ENCODE data around the gene NRL.

Gene NRL

DNA sequence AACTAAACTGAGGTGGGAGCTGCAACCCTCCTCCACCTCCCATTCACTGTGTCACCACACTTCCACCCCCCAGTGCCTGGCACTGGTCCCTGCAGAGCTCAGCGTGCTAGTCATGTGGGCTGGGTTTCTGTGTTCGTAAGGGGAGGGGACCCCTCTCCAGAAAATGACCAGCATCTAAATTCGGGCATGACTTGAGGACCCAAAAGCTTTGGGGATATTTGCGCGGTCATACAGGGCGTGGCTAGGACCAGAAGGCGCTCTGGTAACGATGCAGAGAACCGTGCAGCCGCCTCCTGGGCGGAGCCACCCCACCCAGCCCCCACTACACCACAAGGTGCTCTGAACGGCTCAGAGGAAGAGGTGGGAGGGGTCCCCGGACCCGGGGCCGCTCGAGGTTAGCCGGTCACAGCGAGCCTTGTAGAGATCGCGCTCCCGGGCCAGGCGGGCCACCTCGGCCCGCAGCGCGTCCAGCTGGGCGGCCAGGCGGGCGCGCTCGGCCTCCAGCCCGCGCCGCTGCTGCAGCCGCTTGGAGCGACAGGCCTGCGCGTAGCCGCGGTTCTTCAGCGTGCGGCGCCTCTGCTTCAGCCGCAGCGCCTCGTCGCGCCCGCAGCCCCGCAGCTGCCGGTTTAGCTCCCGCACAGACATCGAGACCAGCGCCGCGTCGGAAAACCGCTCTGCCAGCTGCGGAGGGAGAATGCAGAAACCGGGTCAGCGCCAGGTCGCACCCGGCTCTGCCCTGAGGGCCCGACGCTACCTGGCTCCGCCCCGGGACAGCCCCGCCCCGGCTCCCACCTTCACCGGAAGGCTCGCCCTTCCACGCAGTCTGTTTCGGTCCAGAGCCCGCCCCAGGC lies 33.6 kb downstream of the NRL start:
- no peak for FAIRE-seq

DNA sequence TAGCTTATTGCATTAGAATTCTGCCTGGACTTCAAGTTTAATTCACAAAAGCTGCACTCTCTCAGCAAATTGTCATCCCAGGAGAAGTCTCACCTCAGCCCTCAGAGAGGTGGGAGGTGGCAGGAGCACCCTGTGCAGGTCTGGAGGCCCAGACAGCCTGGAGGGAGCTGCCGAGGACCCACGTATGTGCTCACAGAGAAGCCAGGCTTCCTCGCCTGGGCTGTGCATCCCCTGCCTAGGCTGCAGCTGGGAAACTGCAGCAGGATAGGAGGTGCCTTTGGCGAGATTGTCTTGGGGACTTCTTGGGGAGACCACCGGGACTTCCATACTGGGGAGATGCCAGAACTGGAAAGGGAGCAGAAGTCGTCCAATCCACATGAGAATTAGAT lies 34.6 kb downstream of the NRL start:
- no peak for FAIRE-seq

DNA sequence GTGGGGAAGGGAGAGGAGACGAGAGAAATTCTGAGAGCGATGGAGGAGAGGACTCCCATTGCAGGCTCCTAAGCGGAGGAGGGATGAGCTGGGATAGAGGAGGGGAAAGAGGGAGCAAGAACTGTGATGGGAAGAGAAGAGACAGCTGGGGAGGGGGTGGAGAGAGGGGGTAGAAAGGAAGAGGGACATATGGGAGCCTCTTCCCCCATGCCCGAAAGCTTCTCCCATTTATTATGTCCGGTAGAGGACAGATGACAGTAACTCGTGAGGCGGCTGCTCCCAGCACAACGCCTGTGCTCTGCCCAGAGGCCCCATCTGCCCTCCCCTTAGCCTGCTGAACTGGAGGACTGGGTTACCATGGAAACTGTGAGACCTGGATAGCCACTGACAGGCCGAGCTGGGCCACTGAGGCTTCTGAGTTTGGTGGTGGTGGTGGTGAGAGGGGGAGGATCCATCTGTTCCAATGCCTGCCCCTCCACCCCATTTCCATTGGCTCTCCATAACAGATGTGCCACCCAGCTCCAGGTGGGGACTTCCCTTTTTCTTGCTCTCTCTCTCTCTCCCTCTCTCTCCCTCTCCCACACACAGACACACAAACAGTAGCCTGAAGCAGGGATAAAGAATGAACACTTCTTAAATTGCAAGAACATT lies 35.1 kb downstream of the NRL start:
- FAIRE-seq, result no peak

DNA sequence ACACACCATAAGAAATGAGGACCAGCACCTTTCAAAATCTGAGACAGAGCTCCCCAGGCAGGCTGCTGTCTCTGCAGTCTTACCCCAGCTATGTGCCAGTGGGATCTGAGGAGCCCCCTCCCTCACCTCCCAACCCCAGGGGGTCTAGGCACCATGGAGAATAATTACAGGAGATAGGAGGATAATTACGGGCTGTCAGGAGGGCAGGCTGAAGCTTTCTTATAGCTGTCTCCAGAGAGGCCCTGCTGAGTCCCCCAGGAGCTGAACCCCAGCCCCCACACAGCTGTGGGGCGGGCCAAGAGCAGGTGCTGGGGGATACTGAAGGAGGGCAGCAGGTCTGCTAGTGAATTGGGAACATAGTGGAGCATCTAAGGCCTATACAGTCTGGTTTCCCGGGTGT lies 36.6 kb downstream of the NRL start:
- FAIRE-seq, result no peak

DNA sequence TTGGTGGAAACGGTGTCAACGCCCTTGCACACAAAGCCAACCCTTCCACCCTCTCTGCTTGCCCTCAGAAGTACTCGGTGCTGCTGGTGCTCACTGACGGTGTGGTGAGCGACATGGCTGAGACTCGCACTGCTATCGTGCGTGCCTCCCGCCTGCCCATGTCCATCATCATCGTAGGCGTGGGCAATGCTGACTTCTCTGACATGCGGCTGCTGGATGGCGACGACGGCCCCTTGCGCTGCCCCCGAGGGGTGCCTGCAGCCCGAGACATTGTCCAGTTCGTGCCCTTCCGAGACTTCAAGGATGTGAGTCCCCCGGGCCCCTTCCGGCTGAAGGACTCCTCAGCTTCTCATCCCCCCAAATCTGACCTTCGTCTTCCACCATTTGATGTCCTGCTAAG lies 37.7 kb downstream of the NRL start:
- FAIRE-seq, result no peak

DNA sequence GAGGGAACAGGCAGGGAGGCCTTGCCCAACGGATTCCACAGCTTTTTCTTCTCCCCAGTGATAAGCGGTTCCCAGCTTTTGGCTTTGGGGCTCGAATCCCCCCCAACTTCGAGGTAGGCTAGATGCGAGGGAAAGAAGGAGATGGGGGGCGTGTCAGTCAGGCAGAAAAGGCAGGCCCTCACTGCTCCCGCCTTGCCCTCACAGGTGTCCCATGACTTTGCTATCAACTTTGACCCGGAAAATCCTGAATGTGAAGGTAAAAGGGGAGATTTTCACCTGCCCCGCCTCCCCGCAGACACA lies 38.5 kb downstream of the NRL start:
- no peak for FAIRE-seq

DNA sequence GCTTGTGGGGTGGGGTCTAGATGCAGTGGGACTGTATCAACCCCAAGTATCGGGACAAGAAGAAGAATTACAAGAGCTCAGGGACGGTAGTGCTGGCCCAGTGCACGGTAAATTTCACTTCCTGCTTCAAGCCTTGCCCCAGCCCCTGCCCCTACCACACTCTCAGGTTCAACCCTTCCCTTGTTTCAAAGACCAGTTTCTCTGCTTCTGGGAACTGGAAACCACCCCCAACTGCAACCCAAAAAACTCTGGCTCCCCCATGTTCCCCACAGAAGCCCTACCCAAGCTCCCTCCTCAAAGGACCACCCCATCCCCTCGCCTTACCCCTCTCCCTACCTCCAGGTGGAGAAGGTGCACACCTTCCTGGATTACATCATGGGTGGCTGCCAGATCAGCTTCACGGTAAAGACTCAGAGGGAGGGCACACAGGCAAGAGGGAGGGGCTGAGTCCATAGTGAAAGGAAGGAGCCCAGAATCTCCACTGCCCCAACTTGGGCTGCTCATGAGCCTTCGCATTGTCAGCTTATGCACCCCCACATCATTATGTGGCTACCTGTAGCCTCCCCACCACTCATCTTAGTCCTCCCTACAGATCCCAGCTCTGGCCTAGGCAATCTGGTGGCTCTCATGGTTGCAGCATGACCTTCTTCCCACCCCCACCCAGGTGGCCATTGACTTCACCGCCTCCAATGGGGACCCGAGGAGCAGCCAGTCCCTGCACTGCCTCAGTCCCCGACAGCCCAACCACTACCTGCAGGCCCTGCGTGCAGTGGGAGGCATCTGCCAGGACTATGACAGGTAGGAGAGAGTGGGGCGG lies 39.1 kb downstream of the NRL start:
- no peak for FAIRE-seq

DNA sequence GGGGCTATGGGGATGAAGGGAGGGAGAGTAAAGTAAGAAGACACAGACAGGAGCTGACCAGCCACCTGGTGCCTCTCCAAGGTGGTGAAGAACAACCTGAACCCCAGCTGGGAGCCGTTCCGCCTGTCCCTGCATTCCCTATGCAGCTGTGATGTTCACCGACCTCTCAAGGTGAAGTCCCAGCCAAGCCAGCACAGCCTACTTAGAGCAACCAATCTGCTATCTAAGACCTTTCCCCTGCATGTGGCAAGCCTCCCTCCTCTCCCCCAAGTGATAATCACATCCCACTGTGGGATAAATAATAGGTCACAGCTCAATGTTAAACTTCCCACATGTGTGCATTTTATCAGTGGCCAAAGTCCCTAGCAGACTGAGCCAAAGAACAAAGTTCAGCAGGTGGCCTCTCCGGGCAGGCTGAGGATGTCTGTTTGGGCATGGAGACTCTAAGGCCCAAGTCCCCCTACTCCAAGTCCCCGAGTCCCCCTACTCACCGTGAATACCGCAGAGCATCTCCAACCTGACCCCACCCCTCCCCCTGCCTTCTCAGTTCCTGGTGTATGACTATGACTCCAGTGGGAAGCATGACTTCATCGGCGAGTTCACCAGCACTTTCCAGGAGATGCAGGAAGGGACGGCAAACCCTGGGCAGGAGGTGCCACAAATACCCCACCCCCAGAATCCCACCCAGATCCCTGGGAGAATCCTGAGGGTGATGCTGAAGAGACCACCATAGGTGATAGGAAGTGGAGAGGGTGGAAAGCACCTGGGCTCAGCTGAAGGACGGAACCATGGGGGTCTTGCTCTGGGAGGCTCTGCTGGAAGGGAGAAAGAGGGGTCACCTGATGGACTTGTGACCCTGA lies 39.9 kb downstream of the NRL start:
- FAIRE-seq, result no peak

DNA sequence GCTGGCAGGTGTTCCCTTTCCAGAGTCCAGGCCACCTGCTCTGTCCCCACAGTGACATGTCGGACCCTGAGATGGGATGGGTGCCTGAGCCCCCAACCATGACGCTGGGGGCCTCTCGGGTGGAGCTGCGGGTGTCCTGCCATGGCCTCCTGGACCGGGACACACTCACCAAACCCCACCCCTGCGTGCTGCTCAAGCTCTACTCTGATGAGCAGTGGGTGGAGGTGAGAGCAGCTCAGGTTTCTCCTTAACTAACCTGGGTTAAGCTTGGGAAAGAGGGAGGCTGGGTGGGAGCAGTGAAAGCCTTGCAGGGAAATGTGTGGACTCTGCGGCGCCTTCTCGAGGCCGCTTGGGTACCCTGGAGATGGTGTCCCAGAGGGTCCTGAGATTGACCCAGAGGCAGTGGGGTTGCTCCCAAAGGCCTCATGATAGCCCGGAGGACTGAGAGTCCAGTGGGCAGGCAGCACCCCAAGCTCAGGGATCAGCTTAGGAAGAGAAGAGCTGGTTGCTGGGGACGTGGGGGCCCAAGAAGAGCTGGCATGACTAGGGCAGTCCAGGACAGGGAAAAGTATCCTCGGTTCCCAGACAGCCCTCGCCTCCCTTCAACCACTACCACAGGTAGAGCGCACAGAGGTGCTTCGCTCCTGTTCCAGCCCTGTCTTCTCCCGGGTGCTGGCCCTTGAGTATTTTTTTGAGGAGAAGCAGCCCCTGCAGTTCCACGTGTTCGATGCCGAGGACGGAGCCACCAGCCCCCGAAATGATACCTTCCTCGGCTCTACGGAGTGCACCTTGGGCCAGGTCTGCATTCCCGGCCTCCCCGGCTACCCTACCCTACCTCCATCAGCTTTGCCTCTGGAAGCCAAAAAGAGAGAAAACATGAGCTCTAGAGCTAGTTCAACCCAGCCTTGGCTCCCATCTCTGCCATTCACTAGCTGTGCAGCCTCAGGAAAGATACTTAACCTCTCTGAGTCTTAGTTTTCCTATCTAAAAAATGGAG lies 41.6 kb downstream of the NRL start:
- FAIRE-seq, result no peak

DNA sequence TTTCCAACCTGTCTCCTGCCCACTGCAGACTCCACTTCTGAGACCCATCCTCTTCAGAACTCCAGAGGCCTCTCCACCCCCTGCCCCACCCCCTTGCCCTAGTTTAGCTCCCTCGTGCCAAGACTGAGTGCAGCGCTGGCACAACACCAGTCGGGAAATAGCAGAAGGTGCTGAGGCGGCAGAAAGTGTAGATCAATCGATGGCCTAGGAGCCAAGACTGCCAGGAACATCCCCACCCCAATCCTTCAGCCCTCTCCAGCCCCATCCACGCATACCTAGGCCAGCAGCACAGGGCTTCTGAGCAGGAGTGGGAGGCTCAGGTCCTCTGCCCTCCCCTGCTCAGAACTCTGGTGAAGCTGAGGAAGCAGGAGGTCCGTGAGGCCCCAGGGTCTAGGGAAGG lies 42.3 kb downstream of the NRL start:
- no peak for FAIRE-seq

DNA sequence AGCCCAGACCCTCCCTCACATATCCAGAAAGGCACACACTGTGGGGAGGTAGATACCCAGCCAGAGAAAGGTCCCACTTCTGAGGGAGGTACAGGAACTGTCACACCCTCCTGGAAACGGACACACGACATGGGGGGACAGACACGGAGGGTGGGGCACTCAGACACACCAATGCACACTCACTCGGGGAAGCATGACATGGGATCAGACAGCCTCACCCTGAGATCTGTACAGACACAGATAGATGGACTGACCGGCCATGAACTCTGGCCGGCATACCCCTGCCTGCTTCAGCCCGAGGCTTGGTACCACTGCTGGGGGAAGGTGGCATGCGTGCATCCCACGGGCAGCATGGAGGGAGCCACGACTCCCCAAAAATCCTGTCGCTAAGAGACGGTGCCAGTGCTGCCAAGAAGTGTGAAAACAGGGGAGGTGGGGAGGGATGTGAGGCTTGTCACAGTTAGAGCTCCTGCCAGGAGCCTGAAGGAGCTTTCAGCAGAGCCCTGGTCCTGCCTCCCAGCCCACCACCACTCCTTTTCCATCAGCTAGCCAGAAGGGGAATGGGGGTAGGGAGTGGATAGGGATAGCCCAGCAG lies 42.8 kb downstream of the NRL start:
- FAIRE-seq, result no peak

DNA sequence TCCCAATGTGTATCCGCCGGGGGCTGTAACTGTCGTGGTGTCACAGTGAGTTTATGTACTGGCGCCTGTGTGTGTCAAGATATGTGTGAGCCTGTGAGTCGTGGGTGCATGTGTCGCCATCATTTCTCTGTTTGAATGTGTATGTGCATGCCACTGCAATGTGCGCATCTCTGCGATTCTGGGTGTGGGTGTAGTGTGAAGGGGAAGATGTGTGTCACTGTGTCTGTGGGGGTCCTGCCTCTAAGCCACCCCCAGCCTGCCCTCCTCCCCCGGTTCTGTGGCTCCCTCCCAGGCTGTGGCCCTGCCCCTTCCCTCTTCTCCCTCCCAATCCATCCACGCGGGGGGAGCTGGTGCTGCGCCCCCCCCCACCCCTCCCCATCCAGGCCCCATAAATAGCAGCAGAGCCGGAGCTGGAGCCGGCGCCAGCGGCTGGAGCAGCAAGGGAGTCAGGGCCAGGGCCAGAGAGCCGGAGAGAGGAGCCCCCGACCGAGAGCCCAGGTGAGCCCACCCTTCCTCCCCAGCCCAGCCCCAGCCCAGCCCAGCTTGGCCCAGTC lies 43.5 kb downstream of the NRL start, which contains the start of gene CPNE6:
Gene CPNE6, plus strand, starts transcription at position 419 of the 554 bp plus-strand sequence. CDS start 1,375 bp downstream, outside the sequence.
- FAIRE-seq, result no peak

DNA sequence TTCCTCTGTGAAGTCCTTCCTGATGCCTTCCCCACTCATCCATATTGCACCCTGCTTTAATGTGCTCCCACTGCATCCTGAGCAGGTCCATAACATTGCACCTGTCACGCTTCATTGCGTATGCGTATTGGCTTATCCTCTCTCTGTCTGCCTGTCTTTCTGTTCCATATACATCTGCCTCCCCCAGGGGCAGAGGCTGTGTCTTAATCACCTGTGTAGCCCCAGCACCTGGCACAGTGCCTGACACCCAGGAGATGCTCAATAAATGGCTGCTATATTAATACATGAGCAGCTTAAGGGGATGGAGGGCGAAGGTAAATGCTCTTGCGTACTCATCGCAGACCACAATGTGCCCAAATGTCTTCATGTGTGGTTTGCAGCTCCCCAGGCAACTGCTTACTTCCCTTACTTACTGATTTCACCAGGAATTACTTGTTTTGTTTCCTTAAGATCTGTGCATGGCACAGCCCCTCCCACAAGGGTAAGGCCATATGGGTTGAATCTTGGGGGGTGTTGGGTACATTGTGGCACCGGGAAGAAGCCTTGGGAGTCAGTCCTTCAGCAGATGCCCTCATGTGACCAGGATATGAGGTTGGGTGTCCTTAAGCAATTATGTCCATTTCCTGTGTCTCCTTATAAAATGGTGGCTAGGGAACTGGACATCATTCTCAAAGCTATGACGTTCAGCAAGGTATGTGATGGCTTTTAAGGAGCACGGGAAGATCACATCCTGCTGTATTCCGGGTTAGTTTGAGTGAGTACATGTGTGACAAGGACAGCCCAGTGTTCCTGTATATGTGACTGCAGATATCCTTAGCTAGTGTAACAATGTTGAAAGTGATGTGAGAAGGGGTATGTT lies 44.2 kb downstream of the NRL start:
- no peak for FAIRE-seq

DNA sequence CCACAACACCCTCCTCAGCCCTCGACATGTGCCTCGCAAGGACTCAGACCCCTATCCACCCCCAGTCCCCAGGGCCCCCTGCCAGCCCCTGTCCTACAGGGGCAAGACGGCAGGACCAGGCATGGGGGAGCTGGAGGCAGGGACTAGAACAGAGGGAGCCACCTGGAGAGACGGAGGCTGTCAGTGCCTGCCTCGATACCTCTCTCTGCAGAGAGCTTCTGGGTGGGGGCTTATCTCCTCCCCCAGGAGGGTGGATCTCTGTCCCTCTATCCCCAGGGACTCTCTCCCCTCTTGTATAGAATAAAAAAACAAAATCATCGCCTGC lies 45.4 kb downstream of the NRL start:
- FAIRE-seq, result no peak

DNA sequence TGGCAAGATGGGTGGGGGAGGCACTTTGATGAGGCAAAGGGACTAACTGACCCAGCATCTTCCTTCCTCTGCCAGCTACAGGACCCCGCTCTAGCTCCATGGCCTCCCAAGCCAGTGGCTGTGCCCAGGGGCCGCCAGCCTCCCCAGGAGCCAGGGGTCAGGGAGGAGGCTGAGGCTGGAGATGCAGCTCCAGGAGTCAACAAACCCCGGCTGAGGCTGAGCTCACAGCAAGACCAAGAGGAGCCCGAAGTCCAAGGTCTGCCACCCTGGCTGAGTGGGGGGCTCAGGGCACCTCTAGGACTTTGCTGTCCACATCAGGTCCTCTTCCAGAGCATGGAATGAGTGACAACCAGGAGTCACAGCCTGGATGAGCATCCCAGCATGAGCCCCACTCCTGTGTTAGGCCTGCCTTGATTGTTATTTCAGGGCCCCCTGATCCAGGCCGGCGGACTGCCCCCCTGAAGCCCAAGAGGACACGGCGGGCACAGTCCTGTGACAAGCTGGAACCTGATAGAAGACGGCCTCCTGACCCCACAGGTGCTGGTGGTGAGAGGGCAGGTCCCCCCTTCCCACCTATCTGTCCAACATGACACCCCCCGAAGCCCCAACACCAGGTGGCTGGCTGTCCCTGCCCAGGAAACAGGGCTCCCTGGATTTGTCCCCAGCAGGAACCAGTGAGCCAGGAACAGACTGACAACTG lies 45.9 kb downstream of the NRL start:
- no peak for FAIRE-seq

DNA sequence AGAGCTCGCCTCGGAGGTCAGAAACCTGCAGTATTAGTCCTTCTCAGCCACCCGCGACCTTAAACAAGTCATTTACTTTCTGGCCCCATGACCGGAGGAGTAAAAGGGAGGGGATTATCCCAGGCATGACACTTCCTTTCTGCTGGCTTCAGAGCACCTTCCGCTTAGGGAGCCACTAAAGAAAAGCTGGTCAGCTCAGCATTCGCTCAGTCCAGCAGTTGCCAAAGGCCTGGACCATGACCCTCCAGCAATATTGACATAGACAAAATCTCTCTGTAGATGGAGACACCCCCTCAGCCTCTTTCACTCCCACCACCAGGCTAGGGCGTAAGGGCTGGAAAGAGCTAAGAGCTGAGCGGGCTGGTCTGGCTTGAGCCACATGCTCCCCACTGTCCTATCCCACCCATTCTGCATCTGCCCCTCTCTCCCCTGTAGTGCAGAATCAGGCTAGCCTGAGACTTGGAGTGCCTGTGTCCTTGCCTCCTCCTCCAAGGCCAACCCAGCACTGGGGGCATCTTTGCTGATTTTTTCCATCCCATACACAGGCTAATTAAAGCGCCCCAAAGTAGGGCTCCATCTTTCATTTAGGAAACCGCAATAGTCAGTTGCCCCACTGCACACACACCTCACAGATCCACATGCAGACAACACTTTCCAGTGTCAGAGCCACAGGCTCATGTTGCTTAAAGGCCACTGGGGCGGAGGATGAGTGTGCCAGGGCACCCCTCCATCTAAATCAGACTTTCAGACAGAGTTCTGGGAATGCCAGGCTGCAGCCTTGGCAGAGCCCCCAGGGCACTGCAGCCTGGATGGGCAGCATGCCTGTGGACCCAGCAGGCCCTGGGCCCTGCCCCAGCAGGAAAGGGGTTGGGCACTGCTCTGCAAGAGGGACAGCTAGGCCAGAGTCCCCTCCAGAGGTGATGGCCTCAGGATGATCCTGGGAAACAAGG lies 47.3 kb downstream of the NRL start:
- no peak for FAIRE-seq

DNA sequence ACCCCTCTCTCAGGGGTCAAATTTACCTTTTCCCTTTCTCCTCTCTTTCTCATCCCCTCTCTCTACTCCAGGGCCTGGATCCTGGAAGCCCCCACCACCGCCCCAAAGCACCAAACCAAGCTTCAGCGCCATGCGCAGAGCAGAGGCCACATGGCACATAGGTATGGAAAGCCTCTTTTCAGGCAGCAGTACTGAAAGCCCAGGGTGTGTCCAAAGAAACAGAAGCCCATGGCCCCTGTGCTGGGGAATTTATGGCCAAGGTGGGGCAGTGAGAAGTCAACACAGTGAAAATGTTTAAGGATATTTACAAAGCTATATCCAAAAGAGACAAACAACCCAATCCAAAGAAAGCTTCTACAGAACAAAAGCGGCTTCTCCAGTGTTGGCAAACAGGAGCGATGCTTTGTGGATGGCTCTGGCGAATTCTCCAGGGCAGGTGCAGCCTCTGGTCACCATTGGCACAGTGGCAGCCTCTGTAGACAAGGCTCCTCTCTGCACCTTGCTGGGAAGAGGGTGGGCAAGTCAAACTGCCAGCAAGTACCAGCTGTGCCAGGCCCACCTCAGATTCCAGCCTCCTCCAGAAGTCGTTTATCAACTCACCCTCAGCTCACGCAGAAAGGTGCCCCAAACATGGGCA lies 48.1 kb downstream of the NRL start:
- no peak for FAIRE-seq

All from colon (tissue), 2 donors.